ENCODE results near the gene NPIPB4. TPM values are rescaled to one million over a fixed set of nuclear protein-coding genes. Genes with fewer than 3 reads are reported as not detected.
A peak's percentile ranks its signal among the peaks of the same experiment; 100 is the strongest.
"Not testable (repeated sequence)": the region's sequence is repeated elsewhere in the genome, so short reads cannot be mapped to it uniquely, and the experiment has no call there.

NPIPB4 gene
- 138 TPM for total RNA-seq
- 13.8 TPM for polyA plus RNA-seq

DNA sequence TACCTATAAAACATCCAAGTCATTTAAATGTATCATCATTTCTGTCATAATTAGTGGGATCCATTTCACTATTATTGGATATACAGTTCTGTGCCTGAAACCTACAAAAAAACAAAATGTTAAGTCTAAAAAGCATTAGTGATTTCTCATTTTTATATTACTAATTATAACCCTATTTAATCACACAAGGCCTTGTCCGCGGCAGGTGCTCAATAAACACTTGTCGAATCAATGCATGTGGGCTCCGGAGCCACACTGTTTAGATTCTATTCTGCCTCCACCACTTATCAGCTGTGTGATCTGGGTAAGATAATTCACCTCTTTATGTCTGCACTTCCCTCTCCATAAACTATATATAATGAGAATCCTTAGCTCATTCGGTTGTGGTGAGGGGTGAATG is at the start of gene NPIPB4:
NPIPB4 (minus strand) TSS at position 101 of the 400 bp plus-strand sequence. CDS start 378 bp downstream, outside the sequence.
- not testable (repeated sequence) for H3K4me1 ChIP-seq (ENCODE audit: insufficient read depth); H3K36me3 ChIP-seq (ENCODE audit: insufficient read depth); H3K27ac ChIP-seq (ENCODE audit: low read depth); DNase-seq (ENCODE audit: extremely low spot score); H3K4me3 ChIP-seq (ENCODE audit: low read depth, low read length)
- no CpG with 5 or more reads among the region's 5 CpGs for WGBS

DNA sequence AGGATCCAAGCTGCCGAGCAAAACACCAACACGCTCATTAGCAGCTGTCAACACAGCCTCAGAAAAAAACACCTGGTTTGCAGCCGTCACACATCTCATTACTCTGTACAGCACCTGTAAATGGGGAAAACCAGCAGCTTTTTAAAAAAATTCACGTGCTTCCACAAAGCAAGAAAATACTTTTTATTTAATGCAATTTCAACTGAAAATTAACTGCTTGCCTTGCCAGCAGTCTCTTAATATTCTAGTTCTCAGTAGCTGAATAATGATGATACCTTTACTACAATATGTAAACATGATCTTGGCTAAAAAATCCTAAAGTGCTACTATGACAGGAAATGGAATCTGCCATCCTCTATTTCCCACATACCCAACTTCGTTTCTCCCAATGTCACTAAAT is 41.4 kb upstream of the NPIPB4 start:
- not testable (repeated sequence) for H3K4me3 ChIP-seq (ENCODE audit: low read depth, low read length); DNase-seq (ENCODE audit: extremely low spot score); H3K27ac ChIP-seq (ENCODE audit: low read depth); H3K36me3 ChIP-seq (ENCODE audit: insufficient read depth); H3K4me1 ChIP-seq (ENCODE audit: insufficient read depth)
- 80% methylated on average over 4 of the region's 5 CpGs for WGBS

DNA sequence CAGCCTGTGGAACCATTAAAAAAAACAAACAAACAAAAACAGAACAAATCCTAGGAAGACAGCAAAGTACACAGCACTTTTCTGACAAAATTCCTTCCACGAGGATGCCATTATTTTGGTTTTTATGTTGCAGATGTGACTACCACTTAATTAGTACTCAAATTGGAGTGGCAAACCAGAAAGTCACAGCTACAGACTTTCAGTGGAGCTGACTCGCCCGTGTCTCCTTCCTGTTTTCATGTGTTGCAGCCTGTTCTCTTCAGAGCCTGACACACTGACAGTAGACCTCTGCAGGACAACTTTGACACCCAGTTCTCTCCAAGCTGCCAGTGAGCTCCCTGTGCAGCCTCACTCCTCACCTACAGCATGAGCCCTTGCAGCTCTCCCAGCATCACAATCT is 24.4 kb upstream of the NPIPB4 start:
- 39% methylated on average over 3 of the region's 3 CpGs for WGBS

DNA sequence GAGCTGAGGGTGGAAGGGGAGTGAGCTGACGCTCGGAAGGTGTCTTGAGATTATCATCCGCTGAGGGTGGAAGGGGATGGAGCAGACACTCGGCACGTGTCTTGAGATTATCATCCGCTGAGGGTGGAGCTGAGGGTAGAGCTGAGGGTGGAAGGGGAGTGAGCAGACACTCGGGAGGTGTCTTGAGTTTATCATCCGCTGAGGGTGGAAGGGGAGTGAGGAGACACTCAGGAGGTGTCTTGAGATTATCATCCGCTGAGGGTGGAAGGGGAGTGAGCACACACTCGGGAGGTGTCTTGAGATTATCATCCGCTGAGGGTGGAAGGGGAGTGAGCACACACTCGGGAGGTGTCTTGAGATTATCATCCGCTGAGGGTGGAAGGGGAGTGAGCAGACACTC is 20.4 kb downstream of the NPIPB4 start:
- not testable (repeated sequence) for H3K36me3 ChIP-seq (ENCODE audit: insufficient read depth); H3K27ac ChIP-seq (ENCODE audit: low read depth); H3K4me3 ChIP-seq (ENCODE audit: low read depth, low read length); H3K4me1 ChIP-seq (ENCODE audit: insufficient read depth); DNase-seq (ENCODE audit: extremely low spot score)
- WGBS, result 27% methylated on average over 5 of the region's 13 CpGs

More for the DNA sequence above, 24.4 kb upstream of the NPIPB4 start:
- not testable (repeated sequence) for H3K4me3 ChIP-seq (ENCODE audit: low read depth, low read length); H3K36me3 ChIP-seq (ENCODE audit: insufficient read depth); DNase-seq (ENCODE audit: extremely low spot score); H3K27ac ChIP-seq (ENCODE audit: low read depth); H3K4me1 ChIP-seq (ENCODE audit: insufficient read depth)

DNA sequence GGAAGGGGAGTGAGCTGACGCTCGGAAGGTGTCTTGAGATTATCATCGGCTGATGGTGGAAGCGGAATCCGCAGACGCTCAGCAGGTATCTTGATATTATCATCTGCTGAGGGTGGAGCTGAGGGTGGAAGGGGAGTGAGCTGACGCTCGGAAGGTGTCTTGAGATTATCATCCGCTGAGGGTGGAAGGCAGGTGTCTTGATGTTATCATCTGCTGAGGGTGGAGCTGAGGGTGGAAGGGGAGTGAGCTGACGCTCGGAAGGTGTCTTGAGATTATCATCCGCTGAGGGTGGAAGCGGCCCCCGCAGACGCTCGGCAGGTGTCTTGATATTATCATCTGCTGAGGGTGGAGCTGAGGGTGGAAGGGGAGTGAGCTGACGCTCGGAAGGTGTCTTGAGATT is 21.2 kb downstream of the NPIPB4 start:
- 9% methylated on average over 6 of the region's 18 CpGs for WGBS
- DNase-seq (ENCODE audit: extremely low spot score); H3K36me3 ChIP-seq (ENCODE audit: insufficient read depth); H3K27ac ChIP-seq (ENCODE audit: low read depth); H3K4me3 ChIP-seq (ENCODE audit: low read depth, low read length); H3K4me1 ChIP-seq (ENCODE audit: insufficient read depth): not testable (repeated sequence)

DNA sequence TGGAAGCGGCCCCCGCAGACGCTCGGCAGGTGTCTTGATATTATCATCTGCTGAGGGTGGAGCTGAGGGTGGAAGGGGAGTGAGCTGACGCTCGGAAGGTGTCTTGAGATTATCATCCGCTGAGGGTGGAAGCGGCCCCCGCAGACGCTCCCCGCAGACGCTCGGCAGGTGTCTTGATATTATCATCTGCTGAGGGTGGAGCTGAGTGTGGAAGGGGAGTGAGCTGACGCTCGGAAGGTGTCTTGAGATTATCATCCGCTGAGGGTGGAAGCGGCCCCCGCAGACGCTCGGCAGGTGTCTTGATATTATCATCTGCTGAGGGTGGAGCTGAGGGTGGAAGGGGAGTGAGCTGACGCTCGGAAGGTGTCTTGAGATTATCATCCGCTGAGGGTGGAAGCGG is 21.8 kb downstream of the NPIPB4 start:
- H3K27ac ChIP-seq (ENCODE audit: low read depth); H3K4me3 ChIP-seq (ENCODE audit: low read depth, low read length); H3K4me1 ChIP-seq (ENCODE audit: insufficient read depth); H3K36me3 ChIP-seq (ENCODE audit: insufficient read depth); DNase-seq (ENCODE audit: extremely low spot score): not testable (repeated sequence)
- WGBS, result 3% methylated on average over 13 of the region's 24 CpGs

DNA sequence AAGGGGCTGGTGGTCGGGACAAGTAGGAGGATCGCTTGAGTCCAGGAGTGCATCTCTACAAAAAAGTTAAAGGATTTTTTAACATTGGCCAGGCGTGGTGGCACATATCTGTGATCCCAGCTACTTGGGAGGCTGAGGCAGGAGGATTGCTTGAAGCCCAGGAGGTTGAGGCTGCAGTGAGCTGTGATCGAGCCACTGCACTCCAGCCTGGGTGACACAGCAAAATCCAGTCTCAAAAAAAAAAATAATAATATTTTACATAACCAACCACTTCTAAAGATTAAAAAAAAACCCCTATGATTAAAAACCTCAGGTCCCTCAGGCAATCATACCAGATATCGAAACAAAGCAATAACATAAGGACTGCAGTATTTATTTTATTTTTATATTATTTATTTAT is 23.3 kb downstream of the NPIPB4 start:
- 91% methylated on average over 2 of the region's 5 CpGs for WGBS
- not testable (repeated sequence) for H3K36me3 ChIP-seq (ENCODE audit: insufficient read depth); DNase-seq (ENCODE audit: extremely low spot score); H3K4me1 ChIP-seq (ENCODE audit: insufficient read depth); H3K4me3 ChIP-seq (ENCODE audit: low read depth, low read length); H3K27ac ChIP-seq (ENCODE audit: low read depth)

DNA sequence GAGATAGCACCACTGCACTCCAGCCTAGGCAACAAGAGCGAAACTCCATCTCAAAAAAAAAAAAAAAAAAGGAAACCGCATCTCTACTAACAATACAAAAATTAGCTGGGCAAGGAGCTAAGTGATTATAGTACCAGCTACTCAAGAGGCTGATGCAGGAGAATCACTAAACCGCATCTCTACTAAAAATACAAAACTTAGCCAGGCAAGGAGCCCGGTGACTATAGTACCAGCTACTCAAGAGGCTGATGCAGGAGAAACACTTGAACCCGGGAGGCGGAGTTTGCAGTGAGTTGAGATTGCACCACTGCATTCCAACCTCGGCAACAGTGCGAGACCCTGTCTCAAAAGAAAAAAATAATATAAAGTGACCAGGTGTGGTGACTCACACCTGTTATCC is 27.6 kb downstream of the NPIPB4 start:
- not testable (repeated sequence) for H3K36me3 ChIP-seq (ENCODE audit: insufficient read depth); H3K4me1 ChIP-seq (ENCODE audit: insufficient read depth); H3K27ac ChIP-seq (ENCODE audit: low read depth); H3K4me3 ChIP-seq (ENCODE audit: low read depth, low read length); DNase-seq (ENCODE audit: extremely low spot score)
- WGBS, result 83% methylated on average over 8 of the region's 8 CpGs

DNA sequence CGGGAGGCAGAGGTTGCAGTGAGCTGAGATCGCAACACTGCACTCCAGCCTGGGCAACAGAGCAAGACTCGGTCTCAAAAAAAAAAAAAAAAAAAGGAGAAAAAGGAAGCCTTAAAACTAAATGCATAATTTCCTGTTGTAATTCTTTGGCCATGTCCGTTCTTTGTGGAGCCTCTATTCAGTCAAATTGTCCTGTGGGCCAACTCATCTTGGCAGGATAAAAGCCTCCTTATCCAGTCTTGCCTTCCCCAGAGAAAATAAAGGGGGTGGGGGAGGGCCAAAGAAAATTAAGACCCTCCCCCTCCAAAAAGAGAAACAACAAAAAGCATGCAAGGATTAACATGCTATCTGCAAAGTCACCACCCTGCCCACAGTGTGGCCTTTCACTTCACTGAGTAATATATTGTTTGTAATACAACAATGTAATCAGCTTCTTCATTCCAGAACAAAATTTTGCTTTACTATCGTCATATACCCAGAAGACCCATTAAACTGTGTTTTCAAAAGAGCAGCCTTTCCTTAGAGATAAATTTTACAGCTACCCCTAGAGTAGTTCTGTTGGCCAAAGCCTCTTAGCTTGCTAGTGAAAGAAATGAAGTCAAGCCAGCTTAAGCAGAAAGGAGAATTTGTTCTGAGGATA is 31.4 kb downstream of the NPIPB4 start:
- not testable (repeated sequence) for H3K36me3 ChIP-seq (ENCODE audit: insufficient read depth); H3K4me1 ChIP-seq (ENCODE audit: insufficient read depth); H3K4me3 ChIP-seq (ENCODE audit: low read depth, low read length); DNase-seq (ENCODE audit: extremely low spot score); H3K27ac ChIP-seq (ENCODE audit: low read depth)
- WGBS, result 45% methylated on average over 5 of the region's 5 CpGs

DNA sequence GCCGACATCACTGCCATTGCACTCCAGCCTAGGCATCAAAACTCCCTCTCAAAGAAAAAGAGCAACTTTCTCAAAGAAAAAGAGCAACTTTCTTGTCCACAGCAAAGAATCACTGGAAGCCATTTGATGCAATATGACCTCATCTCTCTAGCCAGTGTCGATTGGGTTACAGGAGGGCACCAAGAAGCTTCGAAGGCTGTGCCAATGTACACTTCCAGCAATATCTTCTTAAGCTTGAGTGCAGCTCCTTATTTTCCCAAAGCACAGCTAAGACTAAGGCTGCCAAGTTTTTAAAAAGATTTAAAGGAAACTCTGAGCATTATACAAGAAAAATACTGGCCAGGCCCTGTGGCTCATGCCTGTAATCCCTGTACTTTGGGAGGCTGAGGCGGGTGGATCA is 32.0 kb downstream of the NPIPB4 start:
- 69% methylated on average over 4 of the region's 4 CpGs for WGBS
- not testable (repeated sequence) for H3K27ac ChIP-seq (ENCODE audit: low read depth); DNase-seq (ENCODE audit: extremely low spot score); H3K4me3 ChIP-seq (ENCODE audit: low read depth, low read length); H3K4me1 ChIP-seq (ENCODE audit: insufficient read depth); H3K36me3 ChIP-seq (ENCODE audit: insufficient read depth)

DNA sequence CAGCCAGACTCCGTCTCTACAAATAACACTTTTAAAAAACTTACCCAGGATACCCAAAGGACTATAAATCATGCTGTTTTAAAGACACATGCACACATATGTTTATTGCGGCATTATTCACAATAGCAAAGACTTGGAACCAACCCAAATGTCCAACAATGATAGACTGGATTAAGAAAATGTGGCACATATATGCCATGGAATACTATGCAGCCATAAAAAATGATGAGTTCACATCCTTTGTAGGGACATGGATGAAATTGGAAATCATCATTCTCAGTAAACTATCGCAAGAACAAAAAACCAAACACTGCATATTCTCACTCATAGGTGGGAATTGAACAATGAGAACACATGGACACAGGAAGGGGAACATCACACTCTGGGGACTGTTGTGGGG is 34.3 kb downstream of the NPIPB4 start:
- not testable (repeated sequence) for DNase-seq (ENCODE audit: extremely low spot score); H3K27ac ChIP-seq (ENCODE audit: low read depth); H3K4me3 ChIP-seq (ENCODE audit: low read depth, low read length); H3K4me1 ChIP-seq (ENCODE audit: insufficient read depth); H3K36me3 ChIP-seq (ENCODE audit: insufficient read depth)
- 93% methylated on average over 2 of the region's 3 CpGs for WGBS

DNA sequence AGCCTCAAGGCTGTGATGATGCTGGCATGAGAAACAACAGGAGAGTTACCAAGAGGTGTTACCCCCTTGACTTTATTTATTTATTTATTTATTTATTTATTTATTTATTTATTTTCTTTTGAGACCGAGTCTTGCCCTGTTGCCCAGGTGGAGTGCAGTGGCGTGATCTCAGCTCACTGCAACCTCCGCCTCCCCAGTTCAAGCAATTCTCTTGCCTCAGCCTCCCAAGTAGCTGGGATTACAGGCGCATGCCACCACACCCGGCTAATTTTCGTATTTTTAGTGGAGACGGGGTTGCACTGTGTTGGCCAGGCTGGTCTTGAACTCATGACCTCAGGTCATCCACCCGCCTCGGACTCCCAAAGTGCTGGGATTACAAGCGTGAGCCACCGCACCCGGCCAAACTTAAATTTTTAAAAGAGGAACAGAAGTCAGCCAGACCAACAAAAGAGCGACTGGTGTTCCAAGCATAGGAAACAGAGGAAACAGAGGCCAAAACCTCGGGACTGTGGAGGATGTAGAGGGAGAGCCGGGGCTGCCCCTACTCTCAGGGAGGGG is 36.6 kb downstream of the NPIPB4 start:
- H3K4me3 ChIP-seq (ENCODE audit: low read depth, low read length), result peak overlapping the region; percentile 39
- WGBS, result 84% methylated on average over 15 of the region's 15 CpGs
- not testable (repeated sequence) for DNase-seq (ENCODE audit: extremely low spot score); H3K36me3 ChIP-seq (ENCODE audit: insufficient read depth); H3K4me1 ChIP-seq (ENCODE audit: insufficient read depth); H3K27ac ChIP-seq (ENCODE audit: low read depth)

DNA sequence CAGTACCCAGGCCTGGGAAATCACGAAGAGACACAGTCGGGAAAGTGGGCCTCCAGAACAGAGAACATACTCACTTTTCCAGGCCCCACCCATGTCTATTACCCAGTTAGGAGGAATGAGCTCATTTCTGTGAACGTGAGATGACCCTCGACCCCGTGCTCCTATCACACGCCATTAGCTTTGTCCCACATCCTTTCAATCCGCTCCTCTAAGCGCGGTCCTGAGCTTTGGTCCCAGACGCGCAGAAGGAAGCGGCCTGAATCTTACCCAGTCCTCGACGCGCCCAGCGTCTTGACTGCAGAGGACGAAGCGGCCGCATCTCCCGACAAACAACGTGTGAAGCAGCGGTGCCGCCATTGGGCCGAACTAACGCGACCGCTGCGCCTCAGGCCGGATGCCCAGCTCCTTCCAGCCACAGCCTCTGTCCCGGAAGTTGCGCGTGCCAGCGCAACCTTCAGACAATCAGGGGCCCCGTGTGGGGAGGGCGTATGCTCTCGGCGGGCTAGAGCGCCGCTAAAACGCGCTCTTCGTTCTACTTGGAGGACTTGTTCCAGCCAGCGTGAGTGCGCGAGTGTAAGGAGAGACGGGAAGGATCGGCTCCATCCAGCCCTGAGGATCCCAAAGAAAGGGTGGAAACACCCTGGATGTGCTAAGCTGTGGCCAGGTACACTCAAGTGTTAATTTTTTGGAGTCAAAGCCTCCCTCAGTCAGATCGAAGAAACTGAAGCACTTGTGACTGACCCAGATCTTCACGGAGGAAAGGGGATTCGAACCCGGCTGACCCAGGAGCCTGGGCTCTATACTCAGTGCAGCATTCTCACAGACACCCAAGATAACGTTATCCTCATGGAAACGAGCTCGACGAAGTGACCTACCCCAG is 37.3 kb downstream of the NPIPB4 start:
- WGBS, result 3% methylated on average over 55 of the region's 55 CpGs
- peak; percentile 51 for DNase-seq (ENCODE audit: extremely low spot score)
- H3K4me1 ChIP-seq (ENCODE audit: insufficient read depth); H3K36me3 ChIP-seq (ENCODE audit: insufficient read depth): not testable (repeated sequence)
- peak overlapping the region; percentile 91 for H3K27ac ChIP-seq (ENCODE audit: low read depth)
- peak overlapping the region; percentile 39 for H3K4me3 ChIP-seq (ENCODE audit: low read depth, low read length)

DNA sequence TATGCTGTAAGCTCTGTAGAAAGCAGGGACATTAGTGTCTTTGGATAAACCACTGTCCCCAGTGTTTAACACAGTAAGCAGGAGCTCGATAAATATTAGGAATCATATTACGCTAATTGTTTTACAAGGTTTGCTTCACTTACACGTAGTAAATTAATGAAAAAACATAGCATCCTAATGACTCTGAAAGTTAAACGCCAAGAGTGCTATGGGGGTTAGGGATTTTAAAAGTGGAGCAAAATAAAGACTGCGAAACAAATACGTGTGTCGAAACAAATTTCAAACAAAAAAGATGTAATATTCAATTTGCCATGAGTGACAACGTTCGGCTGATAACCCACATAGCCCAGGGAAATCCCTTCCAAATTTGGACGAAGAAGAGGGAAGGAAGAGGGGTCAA is 37.9 kb downstream of the NPIPB4 start:
- not testable (repeated sequence) for H3K27ac ChIP-seq (ENCODE audit: low read depth); H3K36me3 ChIP-seq (ENCODE audit: insufficient read depth); DNase-seq (ENCODE audit: extremely low spot score); H3K4me1 ChIP-seq (ENCODE audit: insufficient read depth)
- H3K4me3 ChIP-seq (ENCODE audit: low read depth, low read length), result peak overlapping the region; percentile 39
- WGBS, result 49% methylated on average over 9 of the region's 10 CpGs
